H1 (cell line): Measurements from ENCODE around the gene PFDN4. TPM values are rescaled to one million over a fixed set of nuclear protein-coding genes. Genes with fewer than 3 reads are reported as not detected.

ENCODE experiments used
- CTCF ChIA-PET: fragments of 300-600 bp; sonication (Branson Sonifier 250); formaldehyde crosslinking; loops from one replicate; lab custom pipeline; 2021; ENCODE audit not compliant: partially characterized antibody; lab: Charles Lee
- POLR2A ChIA-PET: fragments of 300-600 bp; sonication (Branson Sonifier 250); formaldehyde crosslinking; loops from one replicate; lab custom pipeline; 2021; ENCODE audit warnings: inconsistent platforms; ENCODE audit not compliant: partially characterized antibody; lab: Charles Lee
- DNase-seq, 2 experiments: peaks; one replicate each; pipeline versions ENCODE4 v3.0.0 to v3.0.0-alpha.2; 2010 to 2022; ENCODE audit warnings: low spot score in 2 of 2, low read depth in 1 of 2, mixed read lengths in 1 of 2
- FAIRE-seq: peaks from 2 replicates; lab custom pipeline; 2011; peaks lifted over from hg19 to GRCh38; lab: Jason Lieb, UNC
- H2AFZ ChIP-seq: 2 replicates; pipeline ENCODE4 v1.8.1; 2012; ENCODE audit warnings: low read length, inconsistent platforms
- H2AK5ac ChIP-seq: 2 replicates; pipeline ENCODE4 v1.6.1; 2013; ENCODE audit warnings: low read depth, low read length
- H2BK120ac ChIP-seq: replicated peaks from 2 replicates; pipeline ENCODE3; 2013; ENCODE audit warnings: low read depth, low read length, inconsistent platforms
- H2BK12ac ChIP-seq: 2 replicates; pipeline ENCODE4 v1.6.1; 2013; ENCODE audit warnings: low read depth, low read length
- H2BK15ac ChIP-seq: 2 replicates; pipeline ENCODE4 v1.6.1; 2013; ENCODE audit warnings: low read length
- H2BK20ac ChIP-seq: 2 replicates; pipeline ENCODE4 v1.6.1; 2013; ENCODE audit warnings: low read length
- H2BK5ac ChIP-seq: 2 replicates; pipeline ENCODE4 v1.6.1; 2013; ENCODE audit warnings: low read depth, low read length
- H3K14ac ChIP-seq: 2 replicates; pipeline ENCODE4 v1.6.1; 2013; ENCODE audit warnings: inconsistent platforms; ENCODE audit not compliant: insufficient read length
- H3K18ac ChIP-seq: 2 replicates; pipeline ENCODE4 v1.6.1; 2013; ENCODE audit warnings: low read length; ENCODE audit errors: extremely low read depth
- H3K23ac ChIP-seq: 2 replicates; pipeline ENCODE4 v1.6.1; 2013; ENCODE audit warnings: inconsistent platforms; ENCODE audit not compliant: insufficient read length
- H3K23me2 ChIP-seq: 2 replicates; pipeline ENCODE4 v1.6.1; 2013; ENCODE audit warnings: low read depth, low read length
- H3K27ac ChIP-seq: 2 replicates; pipeline ENCODE4 v1.6.1; 2011; ENCODE audit warnings: low read depth, low read length, inconsistent platforms
- H3K27me3 ChIP-seq, 4 experiments: replicated peaks in 1 of 4; 1 replicate in 1 of 4; 2 replicates in 3 of 4; pipeline versions ENCODE4 v1.6.1 to v1.8.1; 2011 to 2013; ENCODE audit warnings: low read length in 3 of 4, mild to moderate bottlenecking in 3 of 4, inconsistent platforms in 2 of 4, mixed read lengths in 2 of 4, moderate library complexity in 1 of 4; ENCODE audit not compliant: control insufficient read depth in 3 of 4, insufficient read depth in 3 of 4; ENCODE audit errors: extremely low read depth in 1 of 4
- H3K36me3 ChIP-seq, 4 experiments: 2 replicates each; pipeline versions ENCODE4 v1.6.1 to v1.8.1; 2011 to 2013; ENCODE audit warnings: mild to moderate bottlenecking in 4 of 4, low read length in 3 of 4, moderate library complexity in 2 of 4, control low read depth in 1 of 4, inconsistent platforms in 1 of 4; ENCODE audit not compliant: insufficient read depth in 4 of 4, control insufficient read depth in 2 of 4
- H3K4ac ChIP-seq: replicated peaks from 2 replicates; pipeline ENCODE3; 2013; ENCODE audit warnings: low read length, low read depth, mixed read lengths, inconsistent platforms; ENCODE audit not compliant: insufficient read length
- H3K4me1 ChIP-seq, 4 experiments: replicated peaks in 1 of 4; 1 replicate in 1 of 4; 2 replicates in 3 of 4; pipeline versions ENCODE4 v1.6.1 to v1.8.1; 2011 to 2013; ENCODE audit warnings: low read length in 3 of 4, inconsistent platforms in 2 of 4, mixed read lengths in 1 of 4; ENCODE audit not compliant: insufficient read depth in 4 of 4, control insufficient read depth in 3 of 4
- H3K4me2 ChIP-seq, 2 experiments: 2 replicates each; pipeline versions ENCODE4 v1.6.1 to v1.8.1; 2011 to 2013; ENCODE audit warnings: low read depth in 2 of 2, low read length in 2 of 2, control low read depth in 1 of 2, inconsistent platforms in 1 of 2, mild to moderate bottlenecking in 1 of 2; ENCODE audit not compliant: insufficient read depth in 1 of 2
- H3K4me3 ChIP-seq, 4 experiments: fragments of 200-600, 300-600 bp in 1 of 4; sonication (generic), shearing (Covaris generic), sonication (Bioruptor Twin) in 1 of 4; 2 replicates each; pipeline versions ENCODE4 v1.5.1 to v1.8.1; 2011 to 2016; ENCODE audit warnings: low read length in 4 of 4, low read depth in 3 of 4, control low read depth in 2 of 4, inconsistent platforms in 2 of 4, mild to moderate bottlenecking in 2 of 4, mixed read lengths in 1 of 4, moderate library complexity in 1 of 4; ENCODE audit not compliant: insufficient read depth in 2 of 4; ENCODE audit errors: extremely low read depth in 1 of 4
- H3K56ac ChIP-seq: replicated peaks from 2 replicates; pipeline ENCODE3; 2013; ENCODE audit warnings: low read depth, mild to moderate bottlenecking, mixed read lengths, low read length, inconsistent platforms; ENCODE audit not compliant: insufficient read length
- H3K79me1 ChIP-seq: 2 replicates; pipeline ENCODE4 v1.6.1; 2013; ENCODE audit warnings: low read depth, low read length, control low read depth
- H3K79me2 ChIP-seq, 2 experiments: 2 replicates each; pipeline versions ENCODE4 v1.6.1 to v1.8.1; 2012 to 2013; ENCODE audit warnings: low read length in 2 of 2, mild to moderate bottlenecking in 2 of 2, inconsistent platforms in 1 of 2; ENCODE audit not compliant: insufficient read depth in 2 of 2, control insufficient read depth in 1 of 2
- H3K9ac ChIP-seq, 4 experiments: replicated peaks in 1 of 4; 1 replicate in 1 of 4; 2 replicates in 3 of 4; pipeline versions ENCODE4 v1.6.1 to v1.8.1; 2011 to 2013; ENCODE audit warnings: low read depth in 3 of 4, low read length in 3 of 4, control low read depth in 2 of 4, mild to moderate bottlenecking in 2 of 4, moderate library complexity in 2 of 4, inconsistent platforms in 1 of 4; ENCODE audit errors: extremely low read depth in 1 of 4
- H3K9me3 ChIP-seq, 2 experiments: 2 replicates each; pipeline versions ENCODE4 v1.6.1 to v1.8.1; 2012 to 2013; ENCODE audit warnings: mild to moderate bottlenecking in 2 of 2, moderate library complexity in 2 of 2, control low read depth in 1 of 2, inconsistent platforms in 1 of 2, low read depth in 1 of 2, low read length in 1 of 2, mixed read lengths in 1 of 2; ENCODE audit not compliant: insufficient read depth in 2 of 2
- H4K20me1 ChIP-seq, 2 experiments: replicated peaks in 1 of 2; 2 replicates each; pipeline versions ENCODE3 to v1.8.1; 2011 to 2013; ENCODE audit warnings: inconsistent platforms in 2 of 2, low read length in 2 of 2, mild to moderate bottlenecking in 1 of 2; ENCODE audit not compliant: insufficient read depth in 2 of 2, control insufficient read depth in 1 of 2
- H4K5ac ChIP-seq: 2 replicates; pipeline ENCODE4 v1.6.1; 2013; ENCODE audit warnings: low read length, low read depth, mixed read lengths, inconsistent platforms; ENCODE audit not compliant: insufficient read length
- H4K8ac ChIP-seq: 2 replicates; pipeline ENCODE4 v1.8.0; 2013; ENCODE audit warnings: mild to moderate bottlenecking, moderate library complexity, low read length, inconsistent platforms; ENCODE audit not compliant: insufficient read depth; ENCODE audit errors: extremely low read depth
- H4K91ac ChIP-seq: replicated peaks from 2 replicates; pipeline ENCODE3; 2013; ENCODE audit warnings: low read length, mixed read lengths, inconsistent platforms; ENCODE audit not compliant: insufficient read length
- HDAC2 ChIP-seq, 2 experiments: fragments of 300-600 bp in 1 of 2; sonication (generic) in 1 of 2; IDR thresholded peaks; 2 replicates each; pipeline ENCODE4 v1.6.1; 2011 to 2012; ENCODE audit warnings: low read depth in 2 of 2, low read length in 2 of 2, mild to moderate bottlenecking in 2 of 2, moderate library complexity in 2 of 2, borderline replicate concordance in 1 of 2, inconsistent platforms in 1 of 2
- KDM1A ChIP-seq: fragments of 200-600, 300-600 bp; sonication (generic); IDR thresholded peaks from 2 replicates; pipeline ENCODE4 v1.7.1; 2016; ENCODE audit warnings: mild to moderate bottlenecking, low read length, borderline replicate concordance
- SP4 ChIP-seq: IDR thresholded peaks from 2 replicates; pipeline ENCODE4 v1.6.1; 2012; ENCODE audit warnings: low read length, inconsistent platforms
- WGBS, 2 experiments: shearing (Covaris generic) in 1 of 2; methylation state at CpG; one replicate each; pipeline versions ENCODE4 v1.1.6 to v1.1.7; 2013 to 2015; ENCODE audit warnings: low lambda C conversion rate in 2 of 2, mixed read lengths in 2 of 2, inconsistent platforms in 1 of 2, low coverage in 1 of 2, missing lambda C conversion rate in 1 of 2; ENCODE audit not compliant: insufficient replicate concordance in 2 of 2, insufficient coverage in 1 of 2, insufficient read length in 1 of 2; ENCODE audit errors: extremely low coverage in 1 of 2, missing lambda C conversion rate in 1 of 2; 5-methylcytosine and 5-hydroxymethylcytosine counted together
- polyA plus RNA-seq, 7 experiments: library from polyadenylated mRNA; depleted of rRNA in 3 of 7; stranded (reverse) in 5 of 7; unstranded in 2 of 7; fragments of >200 nt in 5 of 7; fragments of 200-250 nt in 2 of 7; gene quantifications; 1 replicate in 5 of 7; 2 replicates in 1 of 7; 4 replicates in 1 of 7; pipeline versions ENCODE4 v1.2.1 to v1.2.3, GENCODE V29; 2011 to 2013; ENCODE audit warnings: missing spikeins in 2 of 7, mixed read lengths in 2 of 7
- total RNA-seq: library from RNA; stranded (reverse); fragmentation: NEBNext Ultra II Directional; extraction: Animal tissue kit (Norgen Biotek cat#: 25700); gene quantifications from 2 replicates; pipeline ENCODE4 v1.2.1, GENCODE V29; 2021

The PFDN4 gene
- total and polyA plus RNA-seq, 2 of the 8 experiments (the other 6 are each of a cell fraction or from before 2014, with no cell fraction given), result 41.9 to 96.8 TPM

DNA sequence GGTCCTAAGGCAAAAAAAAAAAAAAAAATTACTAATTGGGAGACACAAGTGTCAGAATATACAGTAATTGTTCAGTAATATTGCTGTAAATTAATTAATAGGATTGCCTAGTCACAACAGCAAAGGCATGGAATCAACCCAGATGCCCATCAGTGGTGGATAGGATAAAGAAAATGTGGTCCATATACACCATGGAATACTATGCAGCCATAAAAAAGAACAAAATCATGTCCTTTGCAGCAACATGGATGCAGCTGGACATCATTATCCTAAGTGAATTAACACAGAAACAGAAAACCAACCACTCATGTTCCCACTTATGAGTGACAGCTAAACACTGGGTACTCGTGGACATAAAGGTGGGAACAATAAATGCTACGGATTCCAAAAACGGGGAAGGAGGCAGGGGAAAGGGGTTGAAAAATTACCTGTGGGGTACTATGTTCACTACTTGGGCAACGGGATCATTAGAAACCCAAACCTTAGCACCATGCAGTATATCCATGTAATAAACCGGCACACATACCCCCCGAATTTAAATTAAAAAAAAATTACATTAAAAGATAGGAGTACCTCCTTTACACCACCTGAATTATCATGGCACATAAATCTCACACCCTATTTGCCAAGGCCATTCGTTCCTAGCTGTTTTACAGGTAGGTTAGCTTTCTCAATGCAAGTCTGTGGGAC lies 689 bp upstream of the PFDN4 start:
- Histone ChIP-seq H3K79me2 (peaks cover 12 to 42% of the 10 kb centered on the region in 2 experiments), H3K4me3 (peak overlapping the region; percentile 69 to 94 (median 91)), H3K4me1 (peaks cover 0 to 2% (median 0%) of the 10 kb centered on the region in 4 experiments; a peak in 2 of 7 replicates), H2AK5ac (no peak overlapping the region), H4K5ac (no peak overlapping the region), H3K23ac (no peak overlapping the region), H2BK5ac (no peak overlapping the region; the same call in 1 of the 2 replicates), H3K4ac (no peak overlapping the region), H3K4me2 (peak overlapping the region; percentile 87 to 95; a peak in 2 of 4 replicates), H2BK15ac (no peak overlapping the region), H3K36me3 (peaks cover 0 to 3% (median 0%) of the 10 kb centered on the region in 4 experiments; a peak in 2 of 8 replicates), H3K14ac (no peak overlapping the region), H2BK120ac (no peak overlapping the region), H2BK20ac (no peak overlapping the region), H3K23me2 (peaks cover 8% of the 10 kb centered on the region; the same call in 1 of the 2 replicates), H2BK12ac (no peak overlapping the region), H4K91ac (no peak overlapping the region), H3K56ac (no peak overlapping the region), H3K27me3 (no peaks in the 10 kb centered on the region), H3K27ac (no peak overlapping the region), H3K18ac (no peak overlapping the region), H3K9me3 (no peaks in the 10 kb centered on the region), H3K79me1 (no peaks in the 10 kb centered on the region; the same call in 1 of the 2 replicates), H2AFZ (no peak overlapping the region), H3K9ac (no peak overlapping the region; a peak in 2 of 7 replicates), H4K8ac (no peak overlapping the region), H4K20me1 (peaks cover 0 to 5% of the 10 kb centered on the region in 2 experiments)
- DNase-seq (no peak), FAIRE-seq (no peak)
- no peak for TF ChIP-seq SP4
- peak; percentile 89 for TF ChIP-seq KDM1A
- TF ChIP-seq HDAC2 (IDR thresholded peaks at IDR 0.05; ENCODE audit: borderline replicate concordance in 1 of 2, low read depth in 2 of 2, low read length in 2 of 2), result peak in 1 of 2 experiments; percentile 15; a peak in 1 of 4 replicates
- 65% methylated on average over 7 of the region's 7 CpGs; no CpG with 5 or more reads in 1 of the 2 experiments for WGBS, 2 experiments
- CTCF ChIA-PET, result interaction anchor here (0.6 to 23.7 kb wide), 8 partner anchors 13 to 439 kb away, joined by 3 to 591 read pairs (median 6); partner anchors contain the start of gene CYP24A1
- POLR2A ChIA-PET, result interaction anchor here (0.5 to 1.4 kb wide), 4 partner anchors 16 to 106 kb away, joined by 3 to 5 read pairs (median 4); no protein-coding TSS in a partner anchor
